ENCODE measurements around the gene ARMH3.

ARMH3 gene

GRCh38 chr10:102096449-102096848 is 40.5 kb upstream of the ARMH3 start:
- H3K27ac ChIP-seq (ENCODE audit: low read length): no peak overlapping the region
- no peak overlapping the region for H3K4me2 ChIP-seq (ENCODE audit: low read depth, low read length)
- no peaks in the 10 kb centered on the region for H3K27me3 ChIP-seq (replicated peaks; ENCODE audit: insufficient read depth, low read length)
- no peaks in the 10 kb centered on the region for H3K79me2 ChIP-seq (ENCODE audit: low read length)
- no peak overlapping the region for H3K9ac ChIP-seq (ENCODE audit: low read length)
- no peak for DNase-seq
- no peak for TF ChIP-seq EZH2 (optimal IDR thresholded peaks at IDR 0.05; ENCODE audit: low read depth, low read length)
- no peak for TF ChIP-seq CTCF (IDR thresholded peaks at IDR 0.05; ENCODE audit: low read length)
- TF ChIP-seq EZH2phosphoT487 (IDR thresholded peaks at IDR 0.05; ENCODE audit: low read length): no peak
- no peaks in the 10 kb centered on the region for H4K20me1 ChIP-seq (ENCODE audit: insufficient read depth, low read length)
- H3K9me3 ChIP-seq (replicated peaks; ENCODE audit: insufficient read depth, low read length): no peaks in the 10 kb centered on the region
- no peaks in the 10 kb centered on the region for H3K4me1 ChIP-seq (ENCODE audit: low read length)
- no peaks in the 10 kb centered on the region for H3K9me2 ChIP-seq (replicated peaks; ENCODE audit: insufficient read depth, low read length)
- H3K4me3 ChIP-seq (ENCODE audit: low read length): no peak overlapping the region
- H3K36me3 ChIP-seq (replicated peaks; ENCODE audit: insufficient read depth, low read length): no peaks in the 10 kb centered on the region
- no peak overlapping the region for H2AFZ ChIP-seq (ENCODE audit: low read length)
- no peaks in the 10 kb centered on the region for H3F3A ChIP-seq (ENCODE audit: insufficient read depth, low read length)

- H3K4me2 ChIP-seq (ENCODE audit: low read depth, low read length): no peak overlapping the region
- no peaks in the 10 kb centered on the region for H3K27me3 ChIP-seq (replicated peaks; ENCODE audit: insufficient read depth, low read length)
- H4K20me1 ChIP-seq (ENCODE audit: insufficient read depth, low read length): no peaks in the 10 kb centered on the region
- no peaks in the 10 kb centered on the region for H3K9me2 ChIP-seq (replicated peaks; ENCODE audit: insufficient read depth, low read length)
- H2AFZ ChIP-seq (ENCODE audit: low read length): no peak overlapping the region
- no peaks in the 10 kb centered on the region for H3K36me3 ChIP-seq (replicated peaks; ENCODE audit: insufficient read depth, low read length)
- no peaks in the 10 kb centered on the region for H3K79me2 ChIP-seq (ENCODE audit: low read length)
- no peak for TF ChIP-seq EZH2 (optimal IDR thresholded peaks at IDR 0.05; ENCODE audit: low read depth, low read length)
- TF ChIP-seq CTCF (IDR thresholded peaks at IDR 0.05; ENCODE audit: low read length): no peak
- no peak for TF ChIP-seq EZH2phosphoT487 (IDR thresholded peaks at IDR 0.05; ENCODE audit: low read length)
- no peaks in the 10 kb centered on the region for H3K9me3 ChIP-seq (replicated peaks; ENCODE audit: insufficient read depth, low read length)
- H3K4me3 ChIP-seq (ENCODE audit: low read length): no peak overlapping the region
- no peak overlapping the region for H3K9ac ChIP-seq (ENCODE audit: low read length)
- no peaks in the 10 kb centered on the region for H3K4me1 ChIP-seq (ENCODE audit: low read length)
- no peaks in the 10 kb centered on the region for H3F3A ChIP-seq (ENCODE audit: insufficient read depth, low read length)
- H3K27ac ChIP-seq (ENCODE audit: low read length): no peak overlapping the region
- DNase-seq: no peak
These were observed 34.8 kb upstream of the ARMH3 start for GRCh38 chr10:102090772-102091171.

DNA sequence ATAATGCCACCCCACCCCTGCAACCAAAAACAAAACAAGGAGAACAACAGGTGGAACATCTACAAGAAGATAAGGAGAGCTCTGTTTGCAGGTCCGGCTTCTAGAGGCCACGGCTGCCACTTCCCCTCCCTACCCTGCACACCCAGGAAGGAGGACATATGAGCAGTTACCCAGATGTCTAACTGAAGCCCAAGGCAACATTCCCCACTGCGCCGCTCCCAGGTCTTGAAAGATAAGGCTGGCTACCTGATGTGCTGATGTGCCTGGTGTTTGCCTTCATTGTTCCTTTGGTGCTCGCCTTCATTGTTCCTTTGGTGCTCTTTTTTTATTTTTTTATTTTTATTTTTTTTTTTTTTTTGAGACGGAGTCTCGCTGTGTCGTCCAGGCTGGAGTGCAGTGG is 30.2 kb upstream of the ARMH3 start:
- TF ChIP-seq CTCF (IDR thresholded peaks at IDR 0.05; ENCODE audit: low read length) (no peak), EZH2phosphoT487 (IDR thresholded peaks at IDR 0.05; ENCODE audit: low read length) (no peak), EZH2 (optimal IDR thresholded peaks at IDR 0.05; ENCODE audit: low read depth, low read length) (no peak)
- Histone ChIP-seq H3K9me3 (replicated peaks; ENCODE audit: insufficient read depth, low read length) (no peaks in the 10 kb centered on the region), H3K9me2 (replicated peaks; ENCODE audit: insufficient read depth, low read length) (no peaks in the 10 kb centered on the region), H3K4me1 (ENCODE audit: low read length) (no peaks in the 10 kb centered on the region), H3K79me2 (ENCODE audit: low read length) (no peaks in the 10 kb centered on the region), H3K27ac (ENCODE audit: low read length) (no peak overlapping the region), H3F3A (ENCODE audit: insufficient read depth, low read length) (no peaks in the 10 kb centered on the region), H3K36me3 (replicated peaks; ENCODE audit: insufficient read depth, low read length) (no peaks in the 10 kb centered on the region), H3K4me2 (ENCODE audit: low read depth, low read length) (no peak overlapping the region), H4K20me1 (ENCODE audit: insufficient read depth, low read length) (no peaks in the 10 kb centered on the region), H3K9ac (ENCODE audit: low read length) (no peak overlapping the region), H2AFZ (ENCODE audit: low read length) (no peak overlapping the region), H3K4me3 (ENCODE audit: low read length) (no peak overlapping the region), H3K27me3 (replicated peaks; ENCODE audit: insufficient read depth, low read length) (no peaks in the 10 kb centered on the region)
- DNase-seq: no peak
